Ovary (tissue), 3 donors: ENCODE measurements around the gene TRAF5.

Experiments used
- EP300 ChIP-seq: sonication (generic); formaldehyde crosslinking; IDR thresholded peaks from one replicate; pipeline ENCODE4 v1.6.1; 2017; ENCODE audit warnings: antibody characterized with exemption
- POLR2A ChIP-seq: fragments of 450-650 bp; IDR thresholded peaks from one replicate; pipeline ENCODE4 v1.6.1; 2017; ENCODE audit warnings: antibody characterized with exemption, mild to moderate bottlenecking, moderate library complexity
- TF ChIP-seq, protein P1 (sequence below), 3 donors: fragments of 450-650 bp in 2 of 3; fragments of 200-600 bp in 1 of 3; IDR thresholded peaks; one replicate each; pipeline versions ENCODE4 v1.5.1 to v1.8.0; 2016 to 2022; ENCODE audit warnings: antibody characterized with exemption in 3 of 3, mild to moderate bottlenecking in 1 of 3
- donor health status: DM: no; HTN: no; CAD: no.

DNA sequence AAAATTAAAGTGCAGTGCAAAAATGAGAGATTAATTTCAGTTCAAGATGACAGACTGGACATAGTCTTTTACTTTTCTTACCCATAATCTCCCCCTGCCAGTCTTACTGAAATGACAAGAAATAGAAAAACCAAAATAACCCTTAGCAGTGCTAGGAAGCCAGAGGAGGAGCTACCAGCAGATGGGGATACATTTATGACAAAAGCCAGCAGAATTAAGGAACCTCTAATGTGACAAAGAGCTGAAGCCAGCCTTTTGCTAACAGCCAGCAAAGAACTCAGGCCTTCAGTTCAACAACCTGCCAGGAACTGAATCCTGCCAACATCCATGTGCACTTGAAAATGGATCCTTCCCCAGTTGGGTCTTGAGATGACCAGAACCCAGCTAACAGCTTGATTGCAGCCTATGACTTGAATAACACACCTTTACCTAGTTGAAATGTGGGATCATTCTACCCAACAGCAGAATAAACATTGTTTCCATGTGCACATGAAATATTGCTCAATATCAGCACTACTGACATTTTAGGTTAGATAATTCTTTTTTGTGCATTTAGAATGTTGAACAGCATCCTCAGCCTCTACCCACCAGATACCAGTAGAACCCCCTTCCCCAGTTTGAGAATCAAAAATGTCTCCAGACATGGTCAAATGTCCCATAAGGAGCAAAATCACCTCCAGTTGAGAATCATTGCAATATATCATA, 7.9 kb upstream of the TRAF5 start:
- TF ChIP-seq, protein P1, sequence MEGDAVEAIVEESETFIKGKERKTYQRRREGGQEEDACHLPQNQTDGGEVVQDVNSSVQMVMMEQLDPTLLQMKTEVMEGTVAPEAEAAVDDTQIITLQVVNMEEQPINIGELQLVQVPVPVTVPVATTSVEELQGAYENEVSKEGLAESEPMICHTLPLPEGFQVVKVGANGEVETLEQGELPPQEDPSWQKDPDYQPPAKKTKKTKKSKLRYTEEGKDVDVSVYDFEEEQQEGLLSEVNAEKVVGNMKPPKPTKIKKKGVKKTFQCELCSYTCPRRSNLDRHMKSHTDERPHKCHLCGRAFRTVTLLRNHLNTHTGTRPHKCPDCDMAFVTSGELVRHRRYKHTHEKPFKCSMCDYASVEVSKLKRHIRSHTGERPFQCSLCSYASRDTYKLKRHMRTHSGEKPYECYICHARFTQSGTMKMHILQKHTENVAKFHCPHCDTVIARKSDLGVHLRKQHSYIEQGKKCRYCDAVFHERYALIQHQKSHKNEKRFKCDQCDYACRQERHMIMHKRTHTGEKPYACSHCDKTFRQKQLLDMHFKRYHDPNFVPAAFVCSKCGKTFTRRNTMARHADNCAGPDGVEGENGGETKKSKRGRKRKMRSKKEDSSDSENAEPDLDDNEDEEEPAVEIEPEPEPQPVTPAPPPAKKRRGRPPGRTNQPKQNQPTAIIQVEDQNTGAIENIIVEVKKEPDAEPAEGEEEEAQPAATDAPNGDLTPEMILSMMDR (IDR thresholded peaks at IDR 0.05), result no peak
- TF ChIP-seq POLR2A (no peak), EP300 (no peak)
